GM23338 (cell line): ENCODE results near the gene TST. TPM values are rescaled to one million over a fixed set of nuclear protein-coding genes. Genes with fewer than 3 reads are reported as not detected.

Source experiments
- EZH2 ChIP-seq: fragments of 200-600 bp; sonication (generic); IDR thresholded peaks from one replicate; pipeline ENCODE4 v1.8.0; 2017; ENCODE audit warnings: antibody characterized with exemption, mild to moderate bottlenecking, low read depth; ENCODE audit not compliant: unreplicated experiment
- JUNB ChIP-seq: IDR thresholded peaks from one replicate; pipeline ENCODE4 v1.6.1; 2016; ENCODE audit warnings: antibody characterized with exemption; ENCODE audit not compliant: unreplicated experiment
- NANOG ChIP-seq: IDR thresholded peaks from 2 replicates; pipeline ENCODE4 v1.6.1; 2016; ENCODE audit warnings: antibody characterized with exemption, borderline replicate concordance
- POLR2AphosphoS5 ChIP-seq: IDR thresholded peaks from 2 replicates; pipeline ENCODE4 v1.6.1; 2016; ENCODE audit warnings: antibody characterized with exemption, low read depth
- polyA plus RNA-seq: library from polyadenylated mRNA; unstranded; fragments of >200 nt; fragmentation: Nextera tagmentation; extraction: Ambion mirVana; gene quantifications from 2 replicates; pipeline ENCODE4 v1.2.1, GENCODE V29; 2016
- total RNA-seq: library from RNA; depleted of rRNA; stranded (reverse); fragments of >200 nt; shearing (Covaris generic); gene quantifications from 2 replicates; pipeline ENCODE4 v1.2.3, GENCODE V29; 2014
- TF ChIP-seq, protein P1 (sequence below): fragments of 250-450 bp; sonication (Bioruptor Pico); IDR thresholded peaks from 2 replicates; pipeline ENCODE4 v1.5.0; 2020; ENCODE audit warnings: mild to moderate bottlenecking, moderate library complexity
- TF ChIP-seq, protein P2 (sequence below): IDR thresholded peaks from 2 replicates; pipeline ENCODE4 v1.6.1; 2016; ENCODE audit warnings: antibody characterized with exemption

Gene TST
- total and polyA plus RNA-seq, 2 experiments from 2014 or later, result 14.6 to 32.7 TPM

DNA sequence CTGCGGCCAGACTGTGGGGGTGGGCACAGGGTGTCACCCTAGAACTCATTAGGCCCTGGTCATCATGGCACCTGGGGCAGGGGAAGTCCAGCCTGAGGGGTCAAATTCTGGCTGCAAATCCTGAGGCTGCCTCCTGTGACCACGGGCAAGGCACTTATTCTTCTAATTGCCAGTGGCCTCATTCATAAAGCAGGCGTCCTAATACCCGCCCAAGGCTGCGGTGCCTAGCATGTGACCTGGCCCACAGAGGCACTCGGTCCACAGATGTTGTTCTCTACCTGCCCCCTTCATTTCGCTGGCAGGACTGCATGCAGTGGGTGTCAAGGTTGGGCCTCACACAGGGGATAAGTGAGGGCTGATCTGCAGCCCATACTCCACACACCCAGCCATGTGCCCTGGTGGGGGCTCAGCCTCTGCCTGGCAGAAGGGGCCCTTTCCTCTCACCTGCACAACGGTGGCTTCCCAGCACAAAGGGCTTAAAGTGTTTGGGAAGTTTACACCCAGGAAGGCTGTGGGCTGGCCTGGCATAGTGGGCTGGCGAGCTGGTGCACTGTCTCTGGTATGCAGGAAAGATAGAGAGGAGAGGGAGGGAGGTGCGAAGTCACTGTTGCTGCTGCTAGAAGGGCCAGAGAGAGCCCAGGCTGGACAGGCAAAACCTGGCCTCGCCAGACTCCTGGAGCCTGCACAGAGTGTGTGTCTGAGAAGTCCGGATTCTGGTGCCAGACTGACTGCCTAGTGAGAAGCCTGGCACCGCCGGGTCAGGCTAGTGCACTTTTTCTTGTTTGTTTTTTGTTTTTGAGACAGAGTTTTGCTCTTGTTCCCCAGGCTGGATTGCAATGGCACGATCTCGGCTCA is 3.5 kb upstream of the TST start (continued):
- TF ChIP-seq POLR2AphosphoS5, result no peak
- TF ChIP-seq, protein P1, sequence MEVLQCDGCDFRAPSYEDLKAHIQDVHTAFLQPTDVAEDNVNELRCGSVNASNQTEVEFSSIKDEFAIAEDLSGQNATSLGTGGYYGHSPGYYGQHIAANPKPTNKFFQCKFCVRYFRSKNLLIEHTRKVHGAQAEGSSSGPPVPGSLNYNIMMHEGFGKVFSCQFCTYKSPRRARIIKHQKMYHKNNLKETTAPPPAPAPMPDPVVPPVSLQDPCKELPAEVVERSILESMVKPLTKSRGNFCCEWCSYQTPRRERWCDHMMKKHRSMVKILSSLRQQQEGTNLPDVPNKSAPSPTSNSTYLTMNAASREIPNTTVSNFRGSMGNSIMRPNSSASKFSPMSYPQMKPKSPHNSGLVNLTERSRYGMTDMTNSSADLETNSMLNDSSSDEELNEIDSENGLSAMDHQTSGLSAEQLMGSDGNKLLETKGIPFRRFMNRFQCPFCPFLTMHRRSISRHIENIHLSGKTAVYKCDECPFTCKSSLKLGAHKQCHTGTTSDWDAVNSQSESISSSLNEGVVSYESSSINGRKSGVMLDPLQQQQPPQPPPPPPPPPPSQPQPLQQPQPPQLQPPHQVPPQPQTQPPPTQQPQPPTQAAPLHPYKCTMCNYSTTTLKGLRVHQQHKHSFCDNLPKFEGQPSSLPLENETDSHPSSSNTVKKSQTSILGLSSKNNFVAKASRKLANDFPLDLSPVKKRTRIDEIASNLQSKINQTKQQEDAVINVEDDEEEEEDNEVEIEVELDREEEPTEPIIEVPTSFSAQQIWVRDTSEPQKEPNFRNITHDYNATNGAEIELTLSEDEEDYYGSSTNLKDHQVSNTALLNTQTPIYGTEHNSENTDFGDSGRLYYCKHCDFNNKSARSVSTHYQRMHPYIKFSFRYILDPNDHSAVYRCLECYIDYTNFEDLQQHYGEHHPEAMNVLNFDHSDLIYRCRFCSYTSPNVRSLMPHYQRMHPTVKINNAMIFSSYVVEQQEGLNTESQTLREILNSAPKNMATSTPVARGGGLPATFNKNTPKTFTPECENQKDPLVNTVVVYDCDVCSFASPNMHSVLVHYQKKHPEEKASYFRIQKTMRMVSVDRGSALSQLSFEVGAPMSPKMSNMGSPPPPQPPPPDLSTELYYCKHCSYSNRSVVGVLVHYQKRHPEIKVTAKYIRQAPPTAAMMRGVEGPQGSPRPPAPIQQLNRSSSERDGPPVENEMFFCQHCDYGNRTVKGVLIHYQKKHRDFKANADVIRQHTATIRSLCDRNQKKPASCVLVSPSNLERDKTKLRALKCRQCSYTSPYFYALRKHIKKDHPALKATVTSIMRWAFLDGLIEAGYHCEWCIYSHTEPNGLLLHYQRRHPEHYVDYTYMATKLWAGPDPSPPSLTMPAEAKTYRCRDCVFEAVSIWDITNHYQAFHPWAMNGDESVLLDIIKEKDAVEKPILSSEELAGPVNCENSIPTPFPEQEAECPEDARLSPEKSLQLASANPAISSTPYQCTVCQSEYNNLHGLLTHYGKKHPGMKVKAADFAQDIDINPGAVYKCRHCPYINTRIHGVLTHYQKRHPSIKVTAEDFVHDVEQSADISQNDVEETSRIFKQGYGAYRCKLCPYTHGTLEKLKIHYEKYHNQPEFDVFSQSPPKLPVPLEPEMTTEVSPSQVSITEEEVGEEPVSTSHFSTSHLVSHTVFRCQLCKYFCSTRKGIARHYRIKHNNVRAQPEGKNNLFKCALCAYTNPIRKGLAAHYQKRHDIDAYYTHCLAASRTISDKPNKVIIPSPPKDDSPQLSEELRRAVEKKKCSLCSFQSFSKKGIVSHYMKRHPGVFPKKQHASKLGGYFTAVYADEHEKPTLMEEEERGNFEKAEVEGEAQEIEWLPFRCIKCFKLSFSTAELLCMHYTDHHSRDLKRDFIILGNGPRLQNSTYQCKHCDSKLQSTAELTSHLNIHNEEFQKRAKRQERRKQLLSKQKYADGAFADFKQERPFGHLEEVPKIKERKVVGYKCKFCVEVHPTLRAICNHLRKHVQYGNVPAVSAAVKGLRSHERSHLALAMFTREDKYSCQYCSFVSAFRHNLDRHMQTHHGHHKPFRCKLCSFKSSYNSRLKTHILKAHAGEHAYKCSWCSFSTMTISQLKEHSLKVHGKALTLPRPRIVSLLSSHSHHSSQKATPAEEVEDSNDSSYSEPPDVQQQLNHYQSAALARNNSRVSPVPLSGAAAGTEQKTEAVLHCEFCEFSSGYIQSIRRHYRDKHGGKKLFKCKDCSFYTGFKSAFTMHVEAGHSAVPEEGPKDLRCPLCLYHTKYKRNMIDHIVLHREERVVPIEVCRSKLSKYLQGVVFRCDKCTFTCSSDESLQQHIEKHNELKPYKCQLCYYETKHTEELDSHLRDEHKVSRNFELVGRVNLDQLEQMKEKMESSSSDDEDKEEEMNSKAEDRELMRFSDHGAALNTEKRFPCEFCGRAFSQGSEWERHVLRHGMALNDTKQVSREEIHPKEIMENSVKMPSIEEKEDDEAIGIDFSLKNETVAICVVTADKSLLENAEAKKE (CRISPR knock-in tag), result no peak
- TF ChIP-seq EZH2, result no peak
- no peak for TF ChIP-seq JUNB
- TF ChIP-seq NANOG, result no peak
- TF ChIP-seq, protein P2, sequence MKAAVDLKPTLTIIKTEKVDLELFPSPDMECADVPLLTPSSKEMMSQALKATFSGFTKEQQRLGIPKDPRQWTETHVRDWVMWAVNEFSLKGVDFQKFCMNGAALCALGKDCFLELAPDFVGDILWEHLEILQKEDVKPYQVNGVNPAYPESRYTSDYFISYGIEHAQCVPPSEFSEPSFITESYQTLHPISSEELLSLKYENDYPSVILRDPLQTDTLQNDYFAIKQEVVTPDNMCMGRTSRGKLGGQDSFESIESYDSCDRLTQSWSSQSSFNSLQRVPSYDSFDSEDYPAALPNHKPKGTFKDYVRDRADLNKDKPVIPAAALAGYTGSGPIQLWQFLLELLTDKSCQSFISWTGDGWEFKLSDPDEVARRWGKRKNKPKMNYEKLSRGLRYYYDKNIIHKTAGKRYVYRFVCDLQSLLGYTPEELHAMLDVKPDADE, result no peak
